GM18861 (cell line): ENCODE measurements around the gene RNU5B-1.
"Not testable (repeated sequence)": the region's sequence is repeated elsewhere in the genome, so short reads cannot be mapped to it uniquely, and the experiment has no call there.

Experiments
- ATAC-seq: cut with Tn5 transposase; IDR thresholded peaks from one replicate; pipeline ENCODE4 v1.9.1; 2021; ENCODE audit not compliant: unreplicated experiment

Gene RNU5B-1

GRCh38 chr15:65304381-65305149 is at the start of gene RNU5B-1:
Gene RNU5B-1 (plus strand): TSS chr15:65304677.
- peak; percentile 74 for ATAC-seq

- ATAC-seq, result no peak
Measured at GRCh38 chr15:65254758-65255157, 49.7 kb upstream of the RNU5B-1 start.

- no peak for ATAC-seq
Measured at GRCh38 chr15:65255486-65256140, 48.9 kb upstream of the RNU5B-1 start.

GRCh38 chr15:65258375-65259262 is 45.9 kb upstream of the RNU5B-1 start:
- no peak for ATAC-seq

- no peak for ATAC-seq
Measured at GRCh38 chr15:65259367-65259797, 45.1 kb upstream of the RNU5B-1 start.

- no peak for ATAC-seq
Measured at GRCh38 chr15:65260968-65261367, 43.5 kb upstream of the RNU5B-1 start.

- no peak for ATAC-seq
Measured at GRCh38 chr15:65263313-65263712, 41.2 kb upstream of the RNU5B-1 start.

- ATAC-seq, result no peak
Measured at GRCh38 chr15:65264863-65265430, 39.5 kb upstream of the RNU5B-1 start.

GRCh38 chr15:65266469-65266868 is 38.0 kb upstream of the RNU5B-1 start:
- no peak for ATAC-seq

GRCh38 chr15:65268411-65268810 is 36.1 kb upstream of the RNU5B-1 start:
- no peak for ATAC-seq

- ATAC-seq, result not testable (repeated sequence)
Measured at GRCh38 chr15:65270811-65271545, 33.5 kb upstream of the RNU5B-1 start.

- ATAC-seq, result no peak
Measured at GRCh38 chr15:65275104-65275727, 29.3 kb upstream of the RNU5B-1 start.

- ATAC-seq, result no peak
Measured at GRCh38 chr15:65275728-65276126, 28.8 kb upstream of the RNU5B-1 start.

GRCh38 chr15:65277015-65277414 is 27.5 kb upstream of the RNU5B-1 start:
- no peak for ATAC-seq

GRCh38 chr15:65278480-65278879 is 26.0 kb upstream of the RNU5B-1 start:
- ATAC-seq, result no peak

GRCh38 chr15:65285291-65286068 is 19.0 kb upstream of the RNU5B-1 start:
- ATAC-seq, result no peak

- ATAC-seq, result peak; percentile 24
Measured at GRCh38 chr15:65286069-65286703, 18.3 kb upstream of the RNU5B-1 start.

GRCh38 chr15:65286704-65287519 is 17.6 kb upstream of the RNU5B-1 start, which contains the start of gene PARP16:
Gene PARP16 (minus strand): TSS chr15:65286883. CDS start chr15:65286426, 457 bp downstream.
- ATAC-seq, result peak; percentile 83
